Neural cell (in vitro differentiated cells): Measurements from ENCODE around the gene TTYH1. TPM values are rescaled to one million over a fixed set of nuclear protein-coding genes. Genes with fewer than 3 reads are reported as not detected.

Experiments
- H2AFZ ChIP-seq: fragments of 200-600, 300-800 bp; sonication (generic), shearing (Covaris generic); 2 replicates; pipeline ENCODE4 v1.6.0; 2014; ENCODE audit warnings: low read depth, mild to moderate bottlenecking, antibody characterized with exemption, low read length, moderate library complexity
- H3F3A ChIP-seq: fragments of 200-600 bp; shearing (Covaris generic); 2 replicates; pipeline ENCODE4 v1.6.1; 2016; ENCODE audit warnings: mild to moderate bottlenecking, moderate library complexity, mixed read lengths, antibody characterized with exemption, low read length; ENCODE audit not compliant: insufficient read depth, poor library complexity, severe bottlenecking
- H3K27ac ChIP-seq: fragments of 200-600, 300-800 bp; sonication (generic), shearing (Covaris generic); 2 replicates; pipeline ENCODE4 v1.5.1; 2014; ENCODE audit warnings: mild to moderate bottlenecking, low read length, moderate library complexity
- H3K27me3 ChIP-seq: fragments of 300-800, 200-600 bp; sonication (generic), shearing (Covaris generic); 2 replicates; pipeline ENCODE4 v1.6.0; 2014; ENCODE audit warnings: mild to moderate bottlenecking, low read depth, low read length, moderate library complexity; ENCODE audit not compliant: insufficient read depth
- H3K36me3 ChIP-seq: fragments of 300-800, 200-600 bp; sonication (generic), shearing (Covaris generic); 2 replicates; pipeline ENCODE4 v1.5.1; 2014; ENCODE audit warnings: mild to moderate bottlenecking, antibody characterized with exemption, low read length, moderate library complexity; ENCODE audit not compliant: insufficient read depth
- H3K4me2 ChIP-seq: fragments of 300-800, 200-600 bp; sonication (generic), shearing (Covaris generic); 2 replicates; pipeline ENCODE4 v1.6.0; 2014; ENCODE audit warnings: mild to moderate bottlenecking, low read length
- H3K4me3 ChIP-seq: fragments of 300-800, 200-600 bp; sonication (generic), shearing (Covaris generic); 2 replicates; pipeline ENCODE4 v1.5.1; 2014; ENCODE audit warnings: mild to moderate bottlenecking, low read length, moderate library complexity
- H3K79me2 ChIP-seq: fragments of 200-600 bp; shearing (Covaris generic); replicated peaks from 2 replicates; pipeline ENCODE4 v1.6.0; 2014; ENCODE audit warnings: mild to moderate bottlenecking, low read length, moderate library complexity; ENCODE audit not compliant: insufficient read depth
- H3K9ac ChIP-seq: fragments of 300-800, 200-600 bp; sonication (generic), shearing (Covaris generic); 2 replicates; pipeline ENCODE4 v1.6.1; 2016; ENCODE audit warnings: mild to moderate bottlenecking, low read length, mixed read lengths
- H3K9me2 ChIP-seq: fragments of 200-600 bp; shearing (Covaris generic); 2 replicates; pipeline ENCODE4 v1.6.1; 2016; ENCODE audit warnings: mild to moderate bottlenecking, low read length, mixed read lengths; ENCODE audit not compliant: insufficient read depth
- H3K9me3 ChIP-seq: fragments of 200-600, 300-800 bp; sonication (generic), shearing (Covaris generic); 2 replicates; pipeline ENCODE4 v1.6.1; 2016; ENCODE audit warnings: mild to moderate bottlenecking, mixed run types, low read length, moderate library complexity, mixed read lengths
- H4K20me1 ChIP-seq: fragments of 200-600 bp; shearing (Covaris generic); 2 replicates; pipeline ENCODE4 v1.6.1; 2016; ENCODE audit warnings: mild to moderate bottlenecking, mixed run types; ENCODE audit not compliant: insufficient read depth
- EP300 ChIP-seq: fragments of 450-650 bp; conservative IDR thresholded peaks from 2 replicates; pipeline ENCODE4 v1.6.1; 2014; ENCODE audit warnings: antibody characterized with exemption, mild to moderate bottlenecking, moderate library complexity; ENCODE audit not compliant: poor library complexity, severe bottlenecking
- EZH2 ChIP-seq: fragments of 200-600, 300-800 bp; shearing (Covaris generic), sonication (generic); IDR thresholded peaks from 2 replicates; pipeline ENCODE4 v1.6.1; 2014; ENCODE audit warnings: antibody characterized with exemption, low read length, borderline replicate concordance, mild to moderate bottlenecking; ENCODE audit not compliant: insufficient read depth, poor library complexity, severe bottlenecking
- MXI1 ChIP-seq: fragments of 450-650 bp; conservative IDR thresholded peaks from 2 replicates; pipeline ENCODE4 v1.6.1; 2014; ENCODE audit warnings: antibody characterized with exemption, mild to moderate bottlenecking; ENCODE audit not compliant: poor library complexity, severe bottlenecking
- POLR2AphosphoS5 ChIP-seq: IDR thresholded peaks from 2 replicates; pipeline ENCODE4 v1.6.1; 2012
- RAD21 ChIP-seq: fragments of 450-650 bp; conservative IDR thresholded peaks from 2 replicates; pipeline ENCODE4 v1.6.1; 2014; ENCODE audit warnings: antibody characterized with exemption, mild to moderate bottlenecking, moderate library complexity
- SMC3 ChIP-seq: fragments of 450-650 bp; conservative IDR thresholded peaks from 2 replicates; pipeline ENCODE4 v1.6.1; 2014; ENCODE audit warnings: antibody characterized with exemption, mild to moderate bottlenecking, moderate library complexity; ENCODE audit not compliant: poor library complexity
- TAF1 ChIP-seq: IDR thresholded peaks from 2 replicates; pipeline ENCODE4 v1.6.1; 2012; ENCODE audit warnings: low read depth
- polyA plus RNA-seq: library from polyadenylated mRNA; depleted of rRNA; stranded (reverse); fragments of >200 nt; gene quantifications from 2 replicates; pipeline ENCODE4 v1.2.3, GENCODE V29; 2014
- TF ChIP-seq, protein P1 (sequence below): IDR thresholded peaks from 2 replicates; pipeline ENCODE4 v1.6.1; 2012; ENCODE audit warnings: borderline replicate concordance
- TF ChIP-seq, protein P2 (sequence below): fragments of 450-650 bp; IDR thresholded peaks from 2 replicates; pipeline ENCODE4 v1.5.1; 2014; ENCODE audit warnings: antibody characterized with exemption, mild to moderate bottlenecking, moderate library complexity; ENCODE audit not compliant: poor library complexity, severe bottlenecking

TTYH1 gene
- polyA plus RNA-seq, 1 donor from 2014 or later, result 36.1 TPM

DNA sequence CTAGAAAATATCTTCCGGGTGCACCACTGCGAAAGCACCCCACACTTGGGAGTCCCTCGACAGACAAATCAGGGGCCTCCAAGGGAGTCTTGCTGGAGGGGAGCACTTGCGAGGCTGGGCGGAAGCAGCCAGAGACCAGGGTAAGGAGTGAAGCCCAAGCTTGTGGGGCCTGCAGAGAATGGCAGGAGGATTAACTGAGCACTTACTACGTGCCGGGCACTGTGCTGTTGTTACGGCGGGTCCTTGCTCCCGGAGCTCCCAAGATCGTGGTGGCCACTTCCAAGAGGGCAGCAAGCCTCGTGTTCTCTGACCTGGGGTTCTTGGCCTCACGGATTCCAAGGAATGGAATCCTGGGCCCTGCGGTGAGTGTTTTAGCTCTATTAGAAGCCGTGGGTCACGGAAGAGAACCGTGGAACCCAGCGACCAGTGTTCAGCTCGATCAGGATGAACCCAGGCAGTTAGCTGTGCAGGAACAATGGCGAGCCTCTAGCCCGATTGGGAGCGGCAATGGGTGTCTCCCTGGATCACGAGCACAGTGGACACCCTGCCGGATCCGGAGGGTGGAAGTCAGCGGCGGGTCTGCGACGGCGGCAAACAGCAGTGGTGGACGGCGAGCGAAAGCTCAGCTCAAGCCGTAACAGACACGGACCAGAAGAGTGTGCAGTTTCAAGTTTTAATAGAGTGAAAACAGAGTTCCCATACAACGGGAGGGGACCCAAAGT, 9.6 kb downstream of the TTYH1 start:
- no peak for TF ChIP-seq RAD21
- no peak for TF ChIP-seq MXI1
- TF ChIP-seq, protein P1, sequence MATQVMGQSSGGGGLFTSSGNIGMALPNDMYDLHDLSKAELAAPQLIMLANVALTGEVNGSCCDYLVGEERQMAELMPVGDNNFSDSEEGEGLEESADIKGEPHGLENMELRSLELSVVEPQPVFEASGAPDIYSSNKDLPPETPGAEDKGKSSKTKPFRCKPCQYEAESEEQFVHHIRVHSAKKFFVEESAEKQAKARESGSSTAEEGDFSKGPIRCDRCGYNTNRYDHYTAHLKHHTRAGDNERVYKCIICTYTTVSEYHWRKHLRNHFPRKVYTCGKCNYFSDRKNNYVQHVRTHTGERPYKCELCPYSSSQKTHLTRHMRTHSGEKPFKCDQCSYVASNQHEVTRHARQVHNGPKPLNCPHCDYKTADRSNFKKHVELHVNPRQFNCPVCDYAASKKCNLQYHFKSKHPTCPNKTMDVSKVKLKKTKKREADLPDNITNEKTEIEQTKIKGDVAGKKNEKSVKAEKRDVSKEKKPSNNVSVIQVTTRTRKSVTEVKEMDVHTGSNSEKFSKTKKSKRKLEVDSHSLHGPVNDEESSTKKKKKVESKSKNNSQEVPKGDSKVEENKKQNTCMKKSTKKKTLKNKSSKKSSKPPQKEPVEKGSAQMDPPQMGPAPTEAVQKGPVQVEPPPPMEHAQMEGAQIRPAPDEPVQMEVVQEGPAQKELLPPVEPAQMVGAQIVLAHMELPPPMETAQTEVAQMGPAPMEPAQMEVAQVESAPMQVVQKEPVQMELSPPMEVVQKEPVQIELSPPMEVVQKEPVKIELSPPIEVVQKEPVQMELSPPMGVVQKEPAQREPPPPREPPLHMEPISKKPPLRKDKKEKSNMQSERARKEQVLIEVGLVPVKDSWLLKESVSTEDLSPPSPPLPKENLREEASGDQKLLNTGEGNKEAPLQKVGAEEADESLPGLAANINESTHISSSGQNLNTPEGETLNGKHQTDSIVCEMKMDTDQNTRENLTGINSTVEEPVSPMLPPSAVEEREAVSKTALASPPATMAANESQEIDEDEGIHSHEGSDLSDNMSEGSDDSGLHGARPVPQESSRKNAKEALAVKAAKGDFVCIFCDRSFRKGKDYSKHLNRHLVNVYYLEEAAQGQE, result no peak
- no peak for TF ChIP-seq EZH2
- no peak for TF ChIP-seq EP300
- TF ChIP-seq, protein P2, sequence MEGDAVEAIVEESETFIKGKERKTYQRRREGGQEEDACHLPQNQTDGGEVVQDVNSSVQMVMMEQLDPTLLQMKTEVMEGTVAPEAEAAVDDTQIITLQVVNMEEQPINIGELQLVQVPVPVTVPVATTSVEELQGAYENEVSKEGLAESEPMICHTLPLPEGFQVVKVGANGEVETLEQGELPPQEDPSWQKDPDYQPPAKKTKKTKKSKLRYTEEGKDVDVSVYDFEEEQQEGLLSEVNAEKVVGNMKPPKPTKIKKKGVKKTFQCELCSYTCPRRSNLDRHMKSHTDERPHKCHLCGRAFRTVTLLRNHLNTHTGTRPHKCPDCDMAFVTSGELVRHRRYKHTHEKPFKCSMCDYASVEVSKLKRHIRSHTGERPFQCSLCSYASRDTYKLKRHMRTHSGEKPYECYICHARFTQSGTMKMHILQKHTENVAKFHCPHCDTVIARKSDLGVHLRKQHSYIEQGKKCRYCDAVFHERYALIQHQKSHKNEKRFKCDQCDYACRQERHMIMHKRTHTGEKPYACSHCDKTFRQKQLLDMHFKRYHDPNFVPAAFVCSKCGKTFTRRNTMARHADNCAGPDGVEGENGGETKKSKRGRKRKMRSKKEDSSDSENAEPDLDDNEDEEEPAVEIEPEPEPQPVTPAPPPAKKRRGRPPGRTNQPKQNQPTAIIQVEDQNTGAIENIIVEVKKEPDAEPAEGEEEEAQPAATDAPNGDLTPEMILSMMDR, result no peak
- no peak for TF ChIP-seq TAF1
- no peak for TF ChIP-seq SMC3
- TF ChIP-seq POLR2AphosphoS5, result no peak
- Histone ChIP-seq H4K20me1 (no peaks in the 10 kb centered on the region), H3K79me2 (peaks cover 8% of the 10 kb centered on the region), H3K27ac (no peak overlapping the region), H3K9me3 (no peaks in the 10 kb centered on the region), H3K36me3 (no peaks in the 10 kb centered on the region), H3K4me3 (no peak overlapping the region), H3K4me2 (no peak overlapping the region), H3K27me3 (no peaks in the 10 kb centered on the region), H3K9me2 (no peaks in the 10 kb centered on the region), H2AFZ (no peak overlapping the region), H3K9ac (no peak overlapping the region), H3F3A (no peaks in the 10 kb centered on the region)

DNA sequence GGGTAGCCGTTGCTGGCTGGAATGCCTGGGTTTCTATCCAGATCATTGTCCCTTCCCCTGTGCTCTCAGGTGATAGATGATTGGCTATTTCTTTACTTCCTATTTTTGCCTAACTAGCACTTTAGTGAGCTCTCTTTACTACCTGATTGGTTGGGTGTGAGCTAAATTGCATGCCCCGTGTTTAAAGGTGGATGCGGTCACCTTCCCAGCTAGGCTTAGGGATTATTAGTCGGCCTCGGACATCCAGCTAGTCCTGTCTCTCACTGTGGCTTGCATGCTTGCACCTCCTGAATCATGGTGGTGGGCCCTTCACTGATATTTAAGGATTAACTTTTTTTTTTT, 10.1 kb downstream of the TTYH1 start:
- Histone ChIP-seq H3K9me2 (no peaks in the 10 kb centered on the region), H3K27me3 (no peaks in the 10 kb centered on the region), H3F3A (no peaks in the 10 kb centered on the region), H3K27ac (no peak overlapping the region), H3K79me2 (peaks cover 3% of the 10 kb centered on the region), H3K9me3 (no peaks in the 10 kb centered on the region), H3K9ac (no peak overlapping the region), H3K4me3 (no peak overlapping the region), H3K4me2 (no peak overlapping the region), H4K20me1 (no peaks in the 10 kb centered on the region), H3K36me3 (no peaks in the 10 kb centered on the region), H2AFZ (no peak overlapping the region)
- no peak for TF ChIP-seq SMC3
- TF ChIP-seq, protein P1, result no peak
- no peak for TF ChIP-seq MXI1
- TF ChIP-seq TAF1, result no peak
- TF ChIP-seq POLR2AphosphoS5, result no peak
- no peak for TF ChIP-seq RAD21
- no peak for TF ChIP-seq EZH2
